CD1c-positive myeloid dendritic cell (primary cell): Measurements from ENCODE around the gene PGM2.
"Not testable (repeated sequence)": the region's sequence is repeated elsewhere in the genome, so short reads cannot be mapped to it uniquely, and the experiment has no call there.

ENCODE experiments used
- DNase-seq: peaks from one replicate; pipeline ENCODE4 v3.0.0-alpha.2; 2016; ENCODE audit errors: extremely low spot score

The PGM2 gene

GRCh38 chr4:37818752-37819151, 7.7 kb upstream of the PGM2 start:
- no peak for DNase-seq

GRCh38 chr4:37820458-37820857, 6.0 kb upstream of the PGM2 start:
- not testable (repeated sequence) for DNase-seq

GRCh38 chr4:37821953-37822605, 4.4 kb upstream of the PGM2 start:
- DNase-seq = no peak

DNA sequence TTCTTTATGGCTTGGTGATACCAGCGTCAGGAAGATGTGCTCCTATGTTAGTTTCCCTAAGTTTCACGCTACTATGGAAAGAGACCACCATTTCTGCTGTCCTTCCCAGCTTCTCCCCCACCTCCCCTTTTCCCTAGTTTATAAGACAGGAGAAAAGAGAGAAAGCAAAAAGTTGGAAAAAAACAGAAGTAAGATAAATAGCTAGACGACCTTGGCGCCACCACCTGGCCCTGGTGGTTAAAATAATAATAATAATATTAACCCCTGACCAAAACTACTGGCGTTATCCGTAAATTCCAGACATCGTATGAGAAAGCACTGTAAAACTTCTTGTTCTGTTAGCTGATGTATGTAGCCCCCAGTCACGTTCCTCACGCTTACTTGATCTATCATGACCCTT, 985 bp upstream of the PGM2 start:
- DNase-seq = not testable (repeated sequence)

DNA sequence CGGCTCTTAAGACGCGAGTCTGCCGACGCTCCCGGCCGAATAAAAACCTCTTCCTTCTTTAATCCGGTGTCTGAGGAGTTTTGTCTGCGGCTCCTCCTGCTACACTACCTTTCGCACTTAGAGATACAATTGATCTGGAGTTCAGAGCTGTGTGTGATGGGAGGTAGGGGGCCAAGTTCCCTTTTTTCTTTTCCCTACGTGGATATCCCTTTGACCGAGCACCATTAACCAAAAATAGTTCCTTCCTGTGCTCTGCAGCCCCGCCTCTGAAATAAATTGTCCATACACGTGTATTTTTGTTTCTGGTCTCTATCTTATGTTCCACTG, 555 bp upstream of the PGM2 start:
- DNase-seq = peak; percentile 58

GRCh38 chr4:37827030-37827685, 672 bp downstream of the PGM2 start:
- DNase-seq = peak; percentile 22

DNA sequence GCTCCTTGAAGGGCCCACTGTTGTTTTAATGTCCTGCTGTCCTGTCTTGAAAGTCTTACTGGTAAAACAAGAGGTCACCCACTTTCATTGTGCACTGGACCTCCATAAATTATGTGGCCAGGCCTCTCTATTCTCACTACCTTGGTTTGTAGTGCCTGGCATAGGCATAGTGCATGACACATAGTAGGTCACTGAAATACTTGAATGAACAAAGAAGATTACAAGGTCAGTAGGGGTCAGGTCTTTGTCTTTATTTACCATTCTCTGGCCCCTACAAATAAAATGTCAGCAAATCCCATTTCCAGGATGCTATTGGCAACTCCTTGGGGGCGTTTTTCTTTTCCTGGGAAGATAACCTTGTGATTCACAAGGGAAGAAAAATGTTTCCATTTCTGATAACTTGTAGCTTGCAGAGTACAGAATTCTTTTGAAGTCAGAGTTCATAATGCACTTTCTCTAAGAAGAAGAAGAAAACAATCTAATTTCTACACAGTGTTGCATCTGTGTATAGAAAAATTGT, 1.4 kb downstream of the PGM2 start:
- DNase-seq = no peak

DNA sequence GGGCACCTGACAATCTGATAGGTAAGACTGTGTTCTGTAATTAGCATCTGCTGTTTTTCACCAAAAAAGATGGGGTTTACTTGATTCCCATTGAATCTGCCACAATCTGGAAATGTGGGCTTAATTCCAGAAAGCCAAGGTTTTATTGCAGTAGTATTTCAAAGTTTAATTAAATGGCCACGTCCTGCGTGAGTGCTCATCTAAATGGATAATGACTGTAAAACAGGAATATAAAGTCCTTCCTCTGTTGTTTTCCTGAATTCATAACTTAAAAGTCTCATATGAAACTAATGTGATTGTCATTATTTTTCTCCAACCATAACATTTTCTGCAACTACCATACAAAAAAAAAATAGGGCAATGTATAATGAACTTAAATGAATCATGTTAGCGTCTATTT, 2.4 kb downstream of the PGM2 start:
- no peak for DNase-seq

GRCh38 chr4:37830640-37831039, 4.2 kb downstream of the PGM2 start:
- no peak for DNase-seq

GRCh38 chr4:37835031-37835430, 8.5 kb downstream of the PGM2 start:
- no peak for DNase-seq

DNA sequence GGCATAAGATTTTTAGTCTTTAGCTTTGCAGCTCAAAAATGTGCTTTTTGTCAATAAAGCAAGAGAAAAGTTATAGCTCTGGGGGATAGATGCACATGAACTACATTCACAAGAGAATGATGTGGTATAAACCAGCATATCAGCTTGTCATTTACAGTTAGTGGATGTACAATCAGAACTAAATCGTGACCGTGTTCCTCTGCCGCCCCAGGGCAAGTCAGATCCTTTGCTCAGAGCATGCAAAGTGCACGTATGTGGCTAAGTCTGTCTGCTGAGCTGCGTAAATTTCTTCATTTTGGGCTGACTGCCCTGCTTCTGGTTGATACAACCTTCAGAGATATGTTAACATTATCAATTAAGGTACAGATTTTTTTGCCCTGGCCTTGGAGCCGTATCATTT, 9.3 kb downstream of the PGM2 start:
- DNase-seq = no peak

- DNase-seq = no peak
Measured at GRCh38 chr4:37836274-37836673, 9.8 kb downstream of the PGM2 start.

GRCh38 chr4:37836838-37837440, 10.5 kb downstream of the PGM2 start:
- no peak for DNase-seq

DNA sequence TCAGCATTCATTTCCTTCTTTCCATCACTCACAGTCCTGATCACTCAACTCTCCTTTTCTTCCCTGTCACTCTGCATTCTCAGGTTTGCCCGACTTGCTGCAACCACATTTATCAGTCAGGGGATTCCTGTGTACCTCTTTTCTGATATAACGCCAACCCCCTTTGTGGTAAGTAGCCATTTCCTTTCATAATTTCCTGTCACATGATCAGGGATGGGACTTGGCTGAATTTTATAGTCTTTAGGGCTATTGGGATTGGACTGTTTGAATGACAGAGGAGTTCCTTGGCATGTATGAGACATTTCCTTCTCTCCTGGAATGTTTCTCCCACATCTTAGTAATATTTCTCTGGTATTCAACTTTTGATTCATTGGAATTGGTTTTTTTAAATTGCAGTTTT, 11.0 kb downstream of the PGM2 start:
- no peak for DNase-seq

GRCh38 chr4:37839426-37839825, 12.9 kb downstream of the PGM2 start:
- DNase-seq = no peak

DNA sequence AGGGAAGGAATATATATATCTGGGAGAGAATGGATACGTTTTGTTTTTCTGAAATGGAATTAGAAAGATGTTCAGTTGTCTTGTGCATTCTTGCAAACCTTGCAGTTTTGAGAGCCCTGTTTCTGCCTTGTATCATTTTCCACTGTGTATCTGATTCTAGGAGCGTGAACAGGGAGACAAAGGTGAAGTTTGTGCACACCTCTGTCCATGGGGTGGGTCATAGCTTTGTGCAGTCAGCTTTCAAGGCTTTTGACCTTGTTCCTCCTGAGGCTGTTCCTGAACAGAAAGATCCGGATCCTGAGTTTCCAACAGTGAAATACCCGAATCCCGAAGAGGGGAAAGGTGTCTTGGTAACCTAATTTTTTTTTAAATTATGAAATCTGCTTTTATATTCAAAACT, 17.7 kb downstream of the PGM2 start:
- no peak for DNase-seq

DNA sequence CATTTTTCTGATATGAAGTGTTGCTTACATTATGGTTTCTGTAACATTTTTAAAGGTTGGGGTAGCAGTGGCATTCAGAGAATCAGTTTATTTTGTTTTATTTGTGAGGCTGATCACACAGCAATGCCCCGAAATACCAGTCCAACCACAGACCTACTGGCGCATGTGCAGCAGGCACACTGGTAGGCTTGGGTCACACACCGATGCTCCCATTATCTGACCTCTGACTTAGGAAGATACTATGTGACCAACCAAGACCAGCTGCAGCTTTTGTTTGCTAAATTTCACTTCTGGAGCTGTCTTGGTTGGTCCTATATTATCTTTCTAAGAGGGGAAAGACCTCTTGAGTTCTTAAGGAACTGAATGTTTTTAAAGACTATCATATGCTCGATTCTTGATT, 18.7 kb downstream of the PGM2 start:
- DNase-seq = no peak

DNA sequence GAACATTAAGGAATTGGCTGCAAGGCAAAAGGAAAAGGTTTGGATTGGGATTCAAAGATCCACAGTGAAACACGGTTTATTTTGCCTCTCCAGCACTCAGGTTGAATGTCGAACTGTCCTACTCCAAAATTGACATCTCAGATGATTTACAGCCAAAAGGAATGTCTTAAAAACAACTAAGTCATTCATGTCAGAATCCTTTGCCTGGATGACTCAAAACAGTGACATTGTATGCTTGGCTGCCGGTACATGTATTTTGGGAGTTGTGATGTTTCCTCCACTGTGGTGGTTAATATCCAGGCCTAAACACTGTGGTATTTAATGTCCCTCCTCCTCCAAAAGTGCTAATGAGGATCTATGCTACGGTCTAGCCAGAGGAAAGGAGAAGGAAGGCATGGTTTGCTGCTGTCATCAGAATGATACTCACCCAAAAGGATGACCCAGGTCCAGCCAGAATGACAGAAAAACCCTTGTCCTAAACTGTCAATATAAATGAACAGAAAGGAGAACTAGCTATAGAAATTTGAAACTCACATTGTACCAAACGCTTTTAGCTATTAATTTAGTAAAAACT, 20.9 kb downstream of the PGM2 start:
- no peak for DNase-seq

- DNase-seq = peak; percentile 60
Measured at GRCh38 chr4:37852376-37852775, 25.9 kb downstream of the PGM2 start.

- no peak for DNase-seq
Measured at GRCh38 chr4:37858112-37858511, 31.6 kb downstream of the PGM2 start.

- no peak for DNase-seq
Measured at GRCh38 chr4:37858872-37859271, 32.4 kb downstream of the PGM2 start.

GRCh38 chr4:37860266-37860665, 33.8 kb downstream of the PGM2 start:
- DNase-seq = no peak

- DNase-seq = no peak
Measured at GRCh38 chr4:37862961-37863360, 36.5 kb downstream of the PGM2 start.
